Esophagus squamous epithelium (tissue), 5 donors: Measurements from ENCODE around the gene NUP98. TPM values are rescaled to one million over a fixed set of nuclear protein-coding genes. Genes with fewer than 3 reads are reported as not detected.

Source experiments
- DNase-seq: peaks from one replicate; lab custom pipeline; 2025; lab: John Stamatoyannopoulos, UW
- H3K27ac ChIP-seq, 4 donors: fragments of 200-600 bp; sonication (generic); one replicate each; pipeline ENCODE4 v1.5.1; 2016 to 2019; ENCODE audit warnings: mild to moderate bottlenecking in 1 of 4
- H3K27me3 ChIP-seq, 4 donors: fragments of 200-600 bp; sonication (generic); 1 replicate in 3 of 4; 2 replicates in 1 of 4; pipeline versions ENCODE4 v1.5.1 to v1.6.0; 2017 to 2021; ENCODE audit warnings: antibody characterized with exemption in 1 of 4
- H3K36me3 ChIP-seq, 3 donors: fragments of 200-600 bp; sonication (generic); one replicate each; pipeline ENCODE4 v1.5.1; 2016 to 2019
- H3K4me1 ChIP-seq, 3 donors: fragments of 200-600 bp; sonication (generic); one replicate each; pipeline ENCODE4 v1.5.1; 2017 to 2019
- H3K4me3 ChIP-seq, 4 donors: fragments of 200-600 bp; sonication (generic); 1 replicate in 3 of 4; 2 replicates in 1 of 4; pipeline ENCODE4 v1.5.1; 2016 to 2019; ENCODE audit warnings: mild to moderate bottlenecking in 2 of 4, moderate library complexity in 1 of 4
- H3K9me3 ChIP-seq, 3 donors: fragments of 200-600 bp; sonication (generic); one replicate each; pipeline ENCODE4 v1.5.1; 2016 to 2019
- POLR2A ChIP-seq, 4 donors: fragments of 450-650 bp; IDR thresholded peaks; one replicate each; pipeline ENCODE4 v1.6.1; 2017; ENCODE audit warnings: antibody characterized with exemption in 4 of 4, mild to moderate bottlenecking in 4 of 4, moderate library complexity in 3 of 4
- WGBS, 2 donors: methylation state at CpG; one replicate each; pipeline ENCODE4 v1.1.5; 2018; 5-methylcytosine and 5-hydroxymethylcytosine counted together
- intact Hi-C: fragments of 100-400 bp; cut with DNase I; formaldehyde crosslinking; loops from one replicate; pipeline ENCODE4 v1.15.0; 2022
- total RNA-seq, 4 donors: library from RNA; depleted of rRNA; stranded (reverse); fragments of >200 nt; gene quantifications; one replicate each; pipeline ENCODE4 v1.1.0, GENCODE V29; 2016
- TF ChIP-seq, protein P1 (sequence below), 6 experiments: fragments of 450-650 bp in 4 of 6; fragments of 200-600 bp in 2 of 6; sonication (generic) in 2 of 6; IDR thresholded peaks; one replicate each; pipeline ENCODE4 v1.5.1; 2016 to 2019; ENCODE audit warnings: antibody characterized with exemption in 6 of 6, mild to moderate bottlenecking in 4 of 6, moderate library complexity in 4 of 6
- donor health status: DM: yes; HTN: yes; CAD: no.

Gene NUP98
- total RNA-seq, 4 donors from 2014 or later: 54.2 to 110 (median 79.2) TPM

GRCh38 chr11:3700410-3700809 lies 96.9 kb downstream of the NUP98 start:
- Histone ChIP-seq H3K36me3 (peaks cover 18 to 100% (median 48%) of the 10 kb centered on the region in 3 donors), H3K9me3 (no peaks in the 10 kb centered on the region), H3K27me3 (no peaks in the 10 kb centered on the region), H3K4me3 (no peak overlapping the region), H3K27ac (no peak overlapping the region), H3K4me1 (no peaks in the 10 kb centered on the region)
- TF ChIP-seq, protein P1, sequence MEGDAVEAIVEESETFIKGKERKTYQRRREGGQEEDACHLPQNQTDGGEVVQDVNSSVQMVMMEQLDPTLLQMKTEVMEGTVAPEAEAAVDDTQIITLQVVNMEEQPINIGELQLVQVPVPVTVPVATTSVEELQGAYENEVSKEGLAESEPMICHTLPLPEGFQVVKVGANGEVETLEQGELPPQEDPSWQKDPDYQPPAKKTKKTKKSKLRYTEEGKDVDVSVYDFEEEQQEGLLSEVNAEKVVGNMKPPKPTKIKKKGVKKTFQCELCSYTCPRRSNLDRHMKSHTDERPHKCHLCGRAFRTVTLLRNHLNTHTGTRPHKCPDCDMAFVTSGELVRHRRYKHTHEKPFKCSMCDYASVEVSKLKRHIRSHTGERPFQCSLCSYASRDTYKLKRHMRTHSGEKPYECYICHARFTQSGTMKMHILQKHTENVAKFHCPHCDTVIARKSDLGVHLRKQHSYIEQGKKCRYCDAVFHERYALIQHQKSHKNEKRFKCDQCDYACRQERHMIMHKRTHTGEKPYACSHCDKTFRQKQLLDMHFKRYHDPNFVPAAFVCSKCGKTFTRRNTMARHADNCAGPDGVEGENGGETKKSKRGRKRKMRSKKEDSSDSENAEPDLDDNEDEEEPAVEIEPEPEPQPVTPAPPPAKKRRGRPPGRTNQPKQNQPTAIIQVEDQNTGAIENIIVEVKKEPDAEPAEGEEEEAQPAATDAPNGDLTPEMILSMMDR (IDR thresholded peaks at IDR 0.05): no peak
- no peak for TF ChIP-seq POLR2A (IDR thresholded peaks at IDR 0.05)
- intact Hi-C loops: no loop called here
- 56 to 75% methylated on average over 2 of the region's 2 CpGs for WGBS, 2 donors
- no peak for DNase-seq

- no peak for DNase-seq
- WGBS, 2 donors: 71 to 76% methylated on average over 4 of the region's 4 CpGs
- no peak overlapping the region for H3K27ac ChIP-seq
- peaks cover 13 to 100% (median 39%) of the 10 kb centered on the region in 3 donors for H3K36me3 ChIP-seq
- H3K9me3 ChIP-seq: no peaks in the 10 kb centered on the region
- TF ChIP-seq, protein P1 (IDR thresholded peaks at IDR 0.05): no peak
- no peak for TF ChIP-seq POLR2A (IDR thresholded peaks at IDR 0.05)
- H3K27me3 ChIP-seq: no peaks in the 10 kb centered on the region
- no peaks in the 10 kb centered on the region for H3K4me1 ChIP-seq
- no peak overlapping the region for H3K4me3 ChIP-seq
- intact Hi-C loops: no loop called here
Measured at GRCh38 chr11:3686751-3687150, 110.6 kb downstream of the NUP98 start.

DNA sequence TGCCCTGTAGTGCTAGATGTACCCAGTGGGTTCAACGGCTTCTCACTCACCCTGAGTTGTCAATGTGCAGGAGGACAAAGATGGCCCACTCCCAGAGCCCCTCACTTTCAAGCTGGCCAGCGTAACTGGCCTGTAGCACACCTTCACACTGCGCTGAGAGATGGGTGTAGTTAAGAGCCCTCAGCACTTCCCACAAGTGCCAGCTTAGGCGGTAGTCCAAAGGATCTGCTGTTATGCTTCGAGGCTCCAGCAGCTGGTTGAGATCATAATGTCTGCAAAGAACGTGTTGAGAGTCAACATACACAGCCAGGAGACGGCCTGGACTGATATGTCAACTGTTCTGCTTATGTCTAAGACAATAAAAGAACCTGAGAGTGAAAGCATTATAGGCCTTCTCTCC lies 111.4 kb downstream of the NUP98 start:
- Histone ChIP-seq H3K27ac (no peak overlapping the region), H3K9me3 (no peaks in the 10 kb centered on the region), H3K27me3 (no peaks in the 10 kb centered on the region), H3K4me3 (no peak overlapping the region), H3K4me1 (no peaks in the 10 kb centered on the region), H3K36me3 (peaks cover 15 to 100% (median 41%) of the 10 kb centered on the region in 3 donors)
- intact Hi-C loops: no loop called here
- 81% methylated on average over 6 to 7 of the region's 7 CpGs for WGBS, 2 donors
- TF ChIP-seq POLR2A (IDR thresholded peaks at IDR 0.05): no peak
- DNase-seq: no peak

DNA sequence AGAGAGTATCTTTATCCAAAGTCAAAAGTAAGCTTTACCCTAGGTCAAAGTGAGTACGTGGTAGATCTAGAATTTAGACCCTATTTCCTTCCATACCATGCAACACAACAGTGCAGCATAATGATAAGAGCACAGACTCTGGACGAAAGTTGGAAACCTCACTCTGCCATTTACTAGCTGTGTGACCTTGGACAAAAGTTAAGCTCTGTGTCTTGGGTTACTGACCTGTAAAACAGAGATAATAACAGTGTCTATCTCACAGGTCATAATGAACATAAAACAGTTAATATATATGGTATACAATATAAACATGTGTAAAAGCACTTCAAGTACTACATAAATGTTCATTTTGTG lies 112.6 kb downstream of the NUP98 start:
- Histone ChIP-seq H3K27ac (no peak overlapping the region), H3K9me3 (no peaks in the 10 kb centered on the region), H3K4me3 (no peak overlapping the region), H3K4me1 (no peaks in the 10 kb centered on the region), H3K36me3 (peaks cover 17 to 100% (median 44%) of the 10 kb centered on the region in 3 donors), H3K27me3 (no peaks in the 10 kb centered on the region)
- intact Hi-C loops: no loop called here
- no peak for DNase-seq
- WGBS, 2 donors: 58 to 60% methylated on average over 2 of the region's 2 CpGs
- TF ChIP-seq, protein P1 (IDR thresholded peaks at IDR 0.05): no peak
- TF ChIP-seq POLR2A (IDR thresholded peaks at IDR 0.05): no peak

DNA sequence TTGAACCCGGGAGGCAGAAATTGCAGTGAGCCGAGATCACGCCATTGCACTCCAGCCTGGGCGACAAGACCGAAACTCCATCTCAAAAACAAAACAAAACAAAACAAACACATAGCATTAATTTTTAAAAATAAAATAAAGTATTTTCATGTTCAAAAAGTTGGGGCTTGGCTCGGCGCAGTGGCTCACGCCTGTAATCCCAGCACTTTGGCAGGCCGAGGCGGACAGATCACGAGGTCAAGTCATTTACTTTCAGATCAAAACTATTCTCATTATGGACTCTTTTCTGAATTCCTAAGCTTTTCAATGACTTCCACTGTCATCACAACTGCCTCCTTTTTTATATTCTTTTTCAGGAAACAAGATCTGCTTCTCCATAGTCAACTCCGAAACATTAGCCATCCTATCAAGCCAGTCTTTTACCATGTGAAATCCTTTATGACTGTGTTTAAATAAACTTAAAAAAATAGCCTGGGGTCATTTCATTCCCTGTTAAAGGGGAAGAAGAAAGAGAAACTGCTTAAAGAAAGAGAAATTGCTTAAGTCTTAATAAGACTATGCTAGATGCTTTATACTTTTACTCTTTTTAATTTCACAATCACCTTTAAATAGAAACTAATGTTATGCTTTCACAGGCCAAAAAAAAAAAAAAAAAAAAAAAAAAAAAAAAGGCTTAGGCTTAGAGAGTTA lies 113.1 kb downstream of the NUP98 start:
- Histone ChIP-seq H3K27ac (no peak overlapping the region), H3K4me3 (no peak overlapping the region), H3K36me3 (peaks cover 18 to 100% (median 49%) of the 10 kb centered on the region in 3 donors), H3K9me3 (no peaks in the 10 kb centered on the region), H3K4me1 (no peaks in the 10 kb centered on the region), H3K27me3 (no peaks in the 10 kb centered on the region)
- no peak for DNase-seq
- intact Hi-C loops: no loop called here
- 86 to 90% methylated on average over 12 of the region's 12 CpGs for WGBS, 2 donors
- TF ChIP-seq, protein P1 (IDR thresholded peaks at IDR 0.05): no peak
- no peak for TF ChIP-seq POLR2A (IDR thresholded peaks at IDR 0.05)
